Fibroblast of lung (primary cell): ENCODE results near the gene KRT71. TPM values are rescaled to one million over a fixed set of nuclear protein-coding genes. Genes with fewer than 3 reads are reported as not detected.

ENCODE experiments used
- DNase-seq, 2 donors: peaks; one replicate each; pipeline versions ENCODE4 v3.0.0 to v3.0.0-alpha.2; 2010; ENCODE audit warnings: low read depth in 2 of 2
- H2AFZ ChIP-seq: 2 replicates; pipeline ENCODE4 v1.5.1; 2012; ENCODE audit warnings: low read length, control low read depth, inconsistent platforms
- H3K27ac ChIP-seq: 2 replicates; pipeline ENCODE4 v1.5.1; 2011; ENCODE audit warnings: low read length, control low read depth; ENCODE audit not compliant: insufficient read depth
- H3K27me3 ChIP-seq: 2 replicates; pipeline ENCODE4 v1.5.1; 2011; ENCODE audit warnings: mild to moderate bottlenecking, low read length; ENCODE audit not compliant: control insufficient read depth, insufficient read depth
- H3K36me3 ChIP-seq: 2 replicates; pipeline ENCODE4 v1.5.1; 2011; ENCODE audit warnings: low read length; ENCODE audit not compliant: control insufficient read depth, insufficient read depth
- H3K4me1 ChIP-seq: 2 replicates; pipeline ENCODE4 v1.5.1; 2011; ENCODE audit warnings: low read length; ENCODE audit not compliant: control insufficient read depth, insufficient read depth; ENCODE audit errors: extremely low read depth
- H3K4me2 ChIP-seq: 2 replicates; pipeline ENCODE4 v1.5.1; 2011; ENCODE audit warnings: low read length, control low read depth; ENCODE audit not compliant: insufficient read depth; ENCODE audit errors: extremely low read depth
- H3K4me3 ChIP-seq, 4 experiments: fragments of 200-600 bp in 1 of 4; sonication (generic) in 1 of 4; replicated peaks in 1 of 4; 2 replicates each; pipeline ENCODE4 v1.5.1; 2011 to 2016; ENCODE audit warnings: low read length in 4 of 4, low read depth in 3 of 4, mild to moderate bottlenecking in 3 of 4, control low read depth in 2 of 4, inconsistent platforms in 1 of 4, mixed read lengths in 1 of 4; ENCODE audit not compliant: insufficient read depth in 1 of 4; ENCODE audit errors: control extremely low read depth in 1 of 4
- H3K79me2 ChIP-seq: 2 replicates; pipeline ENCODE4 v1.5.1; 2012; ENCODE audit warnings: mild to moderate bottlenecking, low read length, inconsistent platforms; ENCODE audit not compliant: control insufficient read depth, insufficient read depth
- H3K9ac ChIP-seq: 2 replicates; pipeline ENCODE4 v1.5.1; 2011; ENCODE audit warnings: mild to moderate bottlenecking, low read length, control low read depth; ENCODE audit not compliant: insufficient read depth
- H3K9me3 ChIP-seq: 2 replicates; pipeline ENCODE4 v1.5.1; 2012; ENCODE audit warnings: low read depth, low read length; ENCODE audit not compliant: control insufficient read depth, insufficient read depth
- H4K20me1 ChIP-seq: 2 replicates; pipeline ENCODE4 v1.5.1; 2011; ENCODE audit warnings: low read length; ENCODE audit not compliant: control insufficient read depth, insufficient read depth; ENCODE audit errors: extremely low read depth
- EZH2 ChIP-seq: IDR thresholded peaks from 2 replicates; pipeline ENCODE4 v1.5.1; 2012; ENCODE audit warnings: low read length, control low read depth, mild to moderate bottlenecking; ENCODE audit errors: missing control alignments
- polyA plus RNA-seq, 2 donors: library from polyadenylated mRNA; depleted of rRNA in 1 of 2; stranded (reverse) in 1 of 2; unstranded in 1 of 2; fragments of >200 nt; gene quantifications; 2 replicates each; pipeline ENCODE4 v1.2.1, GENCODE V29; 2011 to 2012; ENCODE audit warnings: missing spikeins in 1 of 2
- total RNA-seq: library from RNA; depleted of rRNA; stranded (reverse); fragments of >200 nt; gene quantifications from 2 replicates; pipeline ENCODE4 v1.2.1, GENCODE V29; 2014
- TF ChIP-seq, protein P1 (sequence below), 2 donors: IDR thresholded peaks in 1 of 2; conservative IDR thresholded peaks in 1 of 2; 1 replicate in 1 of 2; 2 replicates in 1 of 2; pipeline ENCODE4 v1.5.1; 2011 to 2012; ENCODE audit warnings: low read length in 2 of 2, control low read depth in 1 of 2, inconsistent platforms in 1 of 2, low read depth in 1 of 2, mild to moderate bottlenecking in 1 of 2

The KRT71 gene
- total and polyA plus RNA-seq, 2 donors (not counting 1 experiment from before 2014, with no cell fraction given): not detected

DNA sequence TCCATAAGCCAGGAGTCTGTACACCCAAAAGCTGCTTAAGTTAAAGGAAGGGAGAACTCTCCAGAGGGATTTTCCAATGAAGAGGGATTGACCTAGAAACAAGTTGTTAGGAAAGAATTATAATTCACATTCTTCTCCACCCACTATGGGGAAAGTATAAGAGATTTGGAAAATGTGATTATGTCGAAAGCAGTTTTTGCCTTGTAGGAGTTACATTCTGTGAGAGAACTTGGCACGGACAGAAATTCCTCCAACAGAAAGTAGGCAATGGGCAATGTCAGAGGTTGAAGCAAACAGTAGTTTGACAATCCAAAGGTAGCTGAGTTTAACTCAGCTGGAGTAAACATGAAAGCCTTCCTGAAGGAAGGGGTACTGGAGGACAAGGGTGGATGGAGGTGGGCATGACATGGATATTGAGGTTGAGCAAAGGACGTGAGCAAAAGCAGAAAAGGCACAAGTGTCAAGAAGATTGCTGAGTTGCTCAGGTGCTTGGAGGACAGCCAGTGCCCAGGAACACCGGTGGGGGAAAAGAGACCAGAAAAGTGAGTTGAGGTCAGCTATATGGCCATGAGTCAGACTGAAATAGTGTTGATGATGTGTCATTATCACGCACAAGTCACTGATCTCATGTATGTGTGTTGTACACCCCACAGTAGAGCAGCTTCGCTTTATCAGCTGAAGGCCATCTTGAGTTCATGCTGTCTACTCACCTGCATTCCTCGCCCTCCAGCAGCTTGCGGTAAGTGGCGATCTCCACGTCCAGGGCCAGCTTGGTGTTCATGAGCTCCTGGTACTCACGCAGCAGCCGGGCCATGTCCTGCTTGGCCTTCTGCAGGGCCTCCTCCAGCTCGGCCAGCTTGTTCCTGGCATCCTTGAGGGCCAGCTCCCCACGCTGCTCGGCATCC, 36.8 kb downstream of the KRT71 start:
- DNase-seq: peak in 1 of 2 donors; percentile 40

DNA sequence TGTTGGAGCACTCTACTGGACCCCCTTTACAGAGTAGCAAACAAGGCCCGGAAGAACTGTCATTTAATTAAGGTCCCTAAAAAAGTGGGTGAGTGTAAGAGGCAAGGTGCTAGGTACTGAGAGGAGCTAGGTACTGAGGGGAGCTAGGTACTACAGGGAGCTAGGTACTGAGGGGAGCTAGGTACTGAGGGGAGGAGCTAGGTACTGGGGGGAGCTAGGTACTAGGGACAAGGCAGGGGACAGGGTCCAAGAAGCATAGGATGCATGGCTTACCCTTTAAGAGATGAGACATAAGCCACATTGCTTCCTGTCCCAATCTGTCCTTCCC, 37.7 kb downstream of the KRT71 start:
- Histone ChIP-seq H3K27ac (no peak overlapping the region), H3K79me2 (no peaks in the 10 kb centered on the region), H3K27me3 (no peaks in the 10 kb centered on the region), H4K20me1 (no peaks in the 10 kb centered on the region), H3K4me2 (no peak overlapping the region), H3K4me1 (no peaks in the 10 kb centered on the region), H2AFZ (no peak overlapping the region), H3K4me3 (no peak overlapping the region), H3K9me3 (no peaks in the 10 kb centered on the region), H3K9ac (no peak overlapping the region), H3K36me3 (no peaks in the 10 kb centered on the region)
- TF ChIP-seq, protein P1, sequence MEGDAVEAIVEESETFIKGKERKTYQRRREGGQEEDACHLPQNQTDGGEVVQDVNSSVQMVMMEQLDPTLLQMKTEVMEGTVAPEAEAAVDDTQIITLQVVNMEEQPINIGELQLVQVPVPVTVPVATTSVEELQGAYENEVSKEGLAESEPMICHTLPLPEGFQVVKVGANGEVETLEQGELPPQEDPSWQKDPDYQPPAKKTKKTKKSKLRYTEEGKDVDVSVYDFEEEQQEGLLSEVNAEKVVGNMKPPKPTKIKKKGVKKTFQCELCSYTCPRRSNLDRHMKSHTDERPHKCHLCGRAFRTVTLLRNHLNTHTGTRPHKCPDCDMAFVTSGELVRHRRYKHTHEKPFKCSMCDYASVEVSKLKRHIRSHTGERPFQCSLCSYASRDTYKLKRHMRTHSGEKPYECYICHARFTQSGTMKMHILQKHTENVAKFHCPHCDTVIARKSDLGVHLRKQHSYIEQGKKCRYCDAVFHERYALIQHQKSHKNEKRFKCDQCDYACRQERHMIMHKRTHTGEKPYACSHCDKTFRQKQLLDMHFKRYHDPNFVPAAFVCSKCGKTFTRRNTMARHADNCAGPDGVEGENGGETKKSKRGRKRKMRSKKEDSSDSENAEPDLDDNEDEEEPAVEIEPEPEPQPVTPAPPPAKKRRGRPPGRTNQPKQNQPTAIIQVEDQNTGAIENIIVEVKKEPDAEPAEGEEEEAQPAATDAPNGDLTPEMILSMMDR (conservative IDR thresholded peaks at IDR 0.05 in 1 of 2, IDR thresholded peaks at IDR 0.05 in 1 of 2; ENCODE audit: low read depth in 1 of 2, low read length in 2 of 2): no peak
- TF ChIP-seq EZH2: no peak
- DNase-seq: no peak

More for the DNA sequence above, 36.8 kb downstream of the KRT71 start:
- no peak overlapping the region for H2AFZ ChIP-seq
- H3K4me3 ChIP-seq: no peak overlapping the region
- no peaks in the 10 kb centered on the region for H3K27me3 ChIP-seq
- no peaks in the 10 kb centered on the region for H3K79me2 ChIP-seq
- no peaks in the 10 kb centered on the region for H3K4me1 ChIP-seq
- TF ChIP-seq EZH2: no peak
- TF ChIP-seq, protein P1 (conservative IDR thresholded peaks at IDR 0.05 in 1 of 2, IDR thresholded peaks at IDR 0.05 in 1 of 2; ENCODE audit: low read depth in 1 of 2, low read length in 2 of 2): no peak
- no peaks in the 10 kb centered on the region for H4K20me1 ChIP-seq
- H3K9ac ChIP-seq: no peak overlapping the region
- H3K9me3 ChIP-seq: no peaks in the 10 kb centered on the region
- H3K4me2 ChIP-seq: no peak overlapping the region
- H3K27ac ChIP-seq: no peak overlapping the region
- H3K36me3 ChIP-seq: no peaks in the 10 kb centered on the region

DNA sequence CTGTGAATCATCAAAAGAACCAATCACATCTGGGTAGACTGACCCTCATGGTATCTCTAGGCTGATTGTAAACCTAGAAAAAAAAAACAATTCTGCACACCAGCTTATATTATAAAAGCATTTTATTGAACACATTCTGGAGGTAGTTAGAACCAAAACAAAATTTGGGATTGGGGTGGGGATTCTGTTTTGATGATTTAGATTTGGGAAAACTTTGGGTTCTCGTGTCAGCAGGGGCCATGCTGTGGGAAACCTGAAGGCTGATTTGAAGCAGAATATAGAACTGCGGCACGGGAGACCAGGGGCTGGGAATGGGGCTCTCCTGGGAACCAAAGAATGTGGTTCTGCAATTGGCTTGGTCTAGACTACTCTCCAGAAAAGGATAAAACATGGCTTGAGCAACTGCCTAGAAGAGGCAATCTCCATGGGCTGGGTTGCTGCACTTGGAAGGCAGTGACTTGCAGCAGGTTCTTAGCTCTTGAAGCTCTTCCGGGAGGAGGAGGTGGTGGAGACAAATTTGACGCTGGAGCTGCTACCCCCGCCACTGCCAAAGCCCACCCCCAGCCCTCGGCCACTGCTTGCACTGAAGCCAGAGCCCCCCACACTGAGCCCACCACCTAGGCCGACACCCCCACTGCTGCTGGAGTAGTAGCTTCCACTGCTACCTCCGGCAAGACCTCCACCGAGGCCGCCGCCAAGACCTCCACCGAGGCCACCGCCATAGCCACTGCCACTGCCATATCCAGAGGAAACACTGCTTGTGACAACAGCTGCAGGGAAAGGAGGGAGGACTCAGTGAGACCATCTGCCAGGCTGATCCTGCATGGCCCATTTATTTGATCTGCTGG, 38.2 kb downstream of the KRT71 start:
- Histone ChIP-seq H3K9ac (no peak overlapping the region), H3K4me2 (no peak overlapping the region), H3K9me3 (no peaks in the 10 kb centered on the region), H4K20me1 (no peaks in the 10 kb centered on the region), H3K79me2 (no peaks in the 10 kb centered on the region), H3K4me1 (no peaks in the 10 kb centered on the region), H3K36me3 (no peaks in the 10 kb centered on the region), H3K4me3 (no peak overlapping the region), H3K27me3 (no peaks in the 10 kb centered on the region), H3K27ac (no peak overlapping the region), H2AFZ (no peak overlapping the region)
- TF ChIP-seq, protein P1 (conservative IDR thresholded peaks at IDR 0.05 in 1 of 2, IDR thresholded peaks at IDR 0.05 in 1 of 2; ENCODE audit: low read depth in 1 of 2, low read length in 2 of 2): no peak
- no peak for TF ChIP-seq EZH2
- DNase-seq: no peak
